Measurements from ENCODE around the gene EGFLAM. TPM values are rescaled to one million over a fixed set of nuclear protein-coding genes. Genes with fewer than 3 reads are reported as not detected.
A peak's percentile ranks its signal among the peaks of the same experiment; 100 is the strongest.

EGFLAM gene
- total and polyA plus RNA-seq, 9 of the 15 experiments (the other 6 are each of a cell fraction or from before 2014, with no cell fraction given), result 0.09 to 2.5 (median 1.0) TPM

DNA sequence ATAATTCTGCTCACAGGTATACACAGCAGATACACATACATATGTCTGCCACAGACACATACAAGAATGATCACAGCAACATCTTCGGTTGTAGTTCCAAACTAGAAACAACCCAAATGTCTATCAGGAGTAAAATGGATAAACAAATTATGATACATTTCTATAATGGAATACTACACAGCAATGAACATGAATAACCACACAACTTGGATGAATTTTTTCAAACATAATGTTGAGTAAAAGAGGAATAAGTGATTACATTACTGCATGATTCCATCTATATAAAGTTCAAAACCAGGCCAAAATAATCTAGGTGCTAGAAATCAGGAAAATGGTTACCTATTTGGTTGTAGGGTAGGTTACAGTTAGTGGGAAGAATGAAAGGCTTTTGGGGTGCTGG is 4.6 kb upstream of the EGFLAM start:
- peaks cover 17 to 24% of the 10 kb centered on the region in 2 experiments; a peak in 4 of 5 replicates for H3K27me3 ChIP-seq (ENCODE audit: control insufficient read depth in 2 of 2, insufficient read depth in 2 of 2, low read length in 2 of 2)
- CTCF ChIA-PET (ENCODE audit: low intra/inter-chr PET ratio), result no interaction called here

DNA sequence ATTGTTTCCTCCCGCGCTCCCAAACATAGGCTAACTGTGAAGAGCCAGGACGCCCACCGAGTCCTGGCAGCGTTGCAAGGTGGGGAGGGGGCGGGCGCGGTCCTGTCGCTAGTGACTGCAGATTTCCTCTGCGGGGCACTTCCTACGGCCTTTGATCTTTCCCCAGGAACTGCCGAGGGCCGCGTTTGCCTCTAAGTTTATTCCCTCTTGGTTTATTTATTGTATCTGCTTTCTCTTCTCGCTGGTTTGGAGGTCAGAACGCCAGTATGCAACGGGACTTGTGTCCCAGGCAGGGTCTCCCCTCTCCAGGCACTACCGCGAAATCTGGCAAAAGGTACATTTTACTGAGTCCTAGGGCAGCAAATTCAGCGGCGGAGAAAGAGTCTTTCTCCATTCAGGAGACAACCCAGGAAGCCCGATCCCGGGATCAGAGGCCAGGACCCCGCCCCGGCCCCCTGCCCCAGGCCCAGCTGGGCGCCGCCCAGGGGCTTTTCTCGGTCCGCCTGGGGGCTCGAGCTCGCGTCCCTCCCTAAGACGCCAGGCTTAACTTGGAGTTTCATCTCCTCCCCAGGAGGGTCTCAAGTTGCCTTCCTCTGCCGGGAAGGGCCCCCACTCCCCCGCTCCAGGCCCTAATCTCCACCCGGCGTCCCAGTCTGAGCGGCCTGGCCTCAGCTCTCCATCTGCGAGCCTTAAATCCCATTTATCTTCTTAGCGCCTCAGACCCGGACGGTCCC is 884 bp upstream of the EGFLAM start:
- WGBS (ENCODE audit: insufficient coverage, low coverage, missing lambda C conversion rate), result 11% methylated on average over 41 of the region's 42 CpGs
- ATAC-seq (no peak), FAIRE-seq (no peak), DNase-seq (ENCODE audit: extremely low read depth in 1 of 4, low spot score in 3 of 4) (no peak)
- POLR2A ChIA-PET, result interaction anchor here (1.0 to 1.3 kb wide), 2 partner anchors 12 to 35 kb away, joined by 3 read pairs; no protein-coding TSS in a partner anchor
- peaks cover 0 to 10% of the 10 kb centered on the region in 2 experiments; a peak in 2 of 5 replicates for H3K4me1 ChIP-seq (replicated peaks in 1 of 2; ENCODE audit: control insufficient read depth in 2 of 2, insufficient read depth in 2 of 2, low read length in 2 of 2)
- no peaks in the 10 kb centered on the region for H3K79me2 ChIP-seq (ENCODE audit: control insufficient read depth, insufficient read depth, low read length)
- peaks cover 29 to 45% of the 10 kb centered on the region in 2 experiments; a peak in 4 of 5 replicates for H3K27me3 ChIP-seq (ENCODE audit: control insufficient read depth in 2 of 2, insufficient read depth in 2 of 2, low read length in 2 of 2)
- intact Hi-C loops (cut with micrococcal nuclease), result no loop called here
- H3K4me3 ChIP-seq, result no peak overlapping the region
- no peaks in the 10 kb centered on the region for H4K20me1 ChIP-seq (replicated peaks; ENCODE audit: control insufficient read depth, insufficient read depth, low read length)
- no peak overlapping the region for H3K4me2 ChIP-seq (ENCODE audit: insufficient read depth, low read length)
- no peak overlapping the region for H3K9ac ChIP-seq (ENCODE audit: insufficient read depth in 1 of 2, low read depth in 2 of 2, low read length in 2 of 2)
- H2AFZ ChIP-seq (ENCODE audit: low read depth, low read length), result no peak overlapping the region
- no peak overlapping the region for H3K27ac ChIP-seq (ENCODE audit: extremely low read depth, low read depth, low read length)
- H3K36me3 ChIP-seq (ENCODE audit: control insufficient read depth, insufficient read depth, low read length), result no peaks in the 10 kb centered on the region
- in situ Hi-C loops (cut with MboI), result no loop called here
- no peaks in the 10 kb centered on the region for H3K9me3 ChIP-seq (replicated peaks; ENCODE audit: control insufficient read depth, insufficient read depth, low read depth, low read length)
- no peaks in the 10 kb centered on the region for H3K9me1 ChIP-seq (ENCODE audit: control insufficient read depth, insufficient read depth, low read length)
- CTCF ChIA-PET (ENCODE audit: low intra/inter-chr PET ratio), result no interaction called here
- no TSS peak for BruUV-seq (replicated peaks)
- TF ChIP-seq, protein P1, sequence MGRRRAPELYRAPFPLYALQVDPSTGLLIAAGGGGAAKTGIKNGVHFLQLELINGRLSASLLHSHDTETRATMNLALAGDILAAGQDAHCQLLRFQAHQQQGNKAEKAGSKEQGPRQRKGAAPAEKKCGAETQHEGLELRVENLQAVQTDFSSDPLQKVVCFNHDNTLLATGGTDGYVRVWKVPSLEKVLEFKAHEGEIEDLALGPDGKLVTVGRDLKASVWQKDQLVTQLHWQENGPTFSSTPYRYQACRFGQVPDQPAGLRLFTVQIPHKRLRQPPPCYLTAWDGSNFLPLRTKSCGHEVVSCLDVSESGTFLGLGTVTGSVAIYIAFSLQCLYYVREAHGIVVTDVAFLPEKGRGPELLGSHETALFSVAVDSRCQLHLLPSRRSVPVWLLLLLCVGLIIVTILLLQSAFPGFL (CRISPR knock-in tag; IDR thresholded peaks at IDR 0.05), result no peak
- TF ChIP-seq MEIS2 (IDR thresholded peaks at IDR 0.05; ENCODE audit: partially characterized antibody) (no peak), ZBTB8A (IDR thresholded peaks at IDR 0.05; ENCODE audit: partially characterized antibody) (no peak), NCOA2 (IDR thresholded peaks at IDR 0.05; ENCODE audit: partially characterized antibody in 2 of 2) (no peak), XRCC4 (IDR thresholded peaks at IDR 0.05; ENCODE audit: extremely low read depth, insufficient read depth, insufficient read length) (no peak), SOX6 (IDR thresholded peaks at IDR 0.05) (no peak)
- TF ChIP-seq, protein P2, sequence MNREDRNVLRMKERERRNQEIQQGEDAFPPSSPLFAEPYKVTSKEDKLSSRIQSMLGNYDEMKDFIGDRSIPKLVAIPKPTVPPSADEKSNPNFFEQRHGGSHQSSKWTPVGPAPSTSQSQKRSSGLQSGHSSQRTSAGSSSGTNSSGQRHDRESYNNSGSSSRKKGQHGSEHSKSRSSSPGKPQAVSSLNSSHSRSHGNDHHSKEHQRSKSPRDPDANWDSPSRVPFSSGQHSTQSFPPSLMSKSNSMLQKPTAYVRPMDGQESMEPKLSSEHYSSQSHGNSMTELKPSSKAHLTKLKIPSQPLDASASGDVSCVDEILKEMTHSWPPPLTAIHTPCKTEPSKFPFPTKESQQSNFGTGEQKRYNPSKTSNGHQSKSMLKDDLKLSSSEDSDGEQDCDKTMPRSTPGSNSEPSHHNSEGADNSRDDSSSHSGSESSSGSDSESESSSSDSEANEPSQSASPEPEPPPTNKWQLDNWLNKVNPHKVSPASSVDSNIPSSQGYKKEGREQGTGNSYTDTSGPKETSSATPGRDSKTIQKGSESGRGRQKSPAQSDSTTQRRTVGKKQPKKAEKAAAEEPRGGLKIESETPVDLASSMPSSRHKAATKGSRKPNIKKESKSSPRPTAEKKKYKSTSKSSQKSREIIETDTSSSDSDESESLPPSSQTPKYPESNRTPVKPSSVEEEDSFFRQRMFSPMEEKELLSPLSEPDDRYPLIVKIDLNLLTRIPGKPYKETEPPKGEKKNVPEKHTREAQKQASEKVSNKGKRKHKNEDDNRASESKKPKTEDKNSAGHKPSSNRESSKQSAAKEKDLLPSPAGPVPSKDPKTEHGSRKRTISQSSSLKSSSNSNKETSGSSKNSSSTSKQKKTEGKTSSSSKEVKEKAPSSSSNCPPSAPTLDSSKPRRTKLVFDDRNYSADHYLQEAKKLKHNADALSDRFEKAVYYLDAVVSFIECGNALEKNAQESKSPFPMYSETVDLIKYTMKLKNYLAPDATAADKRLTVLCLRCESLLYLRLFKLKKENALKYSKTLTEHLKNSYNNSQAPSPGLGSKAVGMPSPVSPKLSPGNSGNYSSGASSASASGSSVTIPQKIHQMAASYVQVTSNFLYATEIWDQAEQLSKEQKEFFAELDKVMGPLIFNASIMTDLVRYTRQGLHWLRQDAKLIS (CRISPR knock-in tag; IDR thresholded peaks at IDR 0.05), result no peak

More for the DNA sequence above, 4.6 kb upstream of the EGFLAM start:
- no TSS peak for BruUV-seq (replicated peaks)
- H3K79me2 ChIP-seq (ENCODE audit: control insufficient read depth, insufficient read depth, low read length), result no peaks in the 10 kb centered on the region
- in situ Hi-C loops (cut with MboI), result no loop called here
- H3K36me3 ChIP-seq (ENCODE audit: control insufficient read depth, insufficient read depth, low read length), result no peaks in the 10 kb centered on the region
- POLR2A ChIA-PET, result no interaction called here
- no peaks in the 10 kb centered on the region for H3K9me3 ChIP-seq (replicated peaks; ENCODE audit: control insufficient read depth, insufficient read depth, low read depth, low read length)
- no peaks in the 10 kb centered on the region for H4K20me1 ChIP-seq (replicated peaks; ENCODE audit: control insufficient read depth, insufficient read depth, low read length)
- DNase-seq (ENCODE audit: extremely low read depth in 1 of 4, low spot score in 3 of 4) (no peak), ATAC-seq (no peak), FAIRE-seq (peak; percentile 40)
- H3K4me3 ChIP-seq, result no peak overlapping the region
- H3K9ac ChIP-seq (ENCODE audit: insufficient read depth in 1 of 2, low read depth in 2 of 2, low read length in 2 of 2), result no peak overlapping the region
- intact Hi-C loops (cut with micrococcal nuclease), result no loop called here
- WGBS (ENCODE audit: insufficient coverage, low coverage, missing lambda C conversion rate), result 0% methylated on average over 1 of the region's 1 CpG
- peaks cover 0 to 9% of the 10 kb centered on the region in 2 experiments; a peak in 2 of 5 replicates for H3K4me1 ChIP-seq (replicated peaks in 1 of 2; ENCODE audit: control insufficient read depth in 2 of 2, insufficient read depth in 2 of 2, low read length in 2 of 2)
- TF ChIP-seq RBM25 (IDR thresholded peaks at IDR 0.05; ENCODE audit: low read depth, low read length, severe bottlenecking), result peak; percentile 64
- TF ChIP-seq FOXJ3 (CRISPR knock-in tag; IDR thresholded peaks at IDR 0.05), result no peak
- TF ChIP-seq ZNF146 (CRISPR knock-in tag; IDR thresholded peaks at IDR 0.05; ENCODE audit: unreplicated experiment), result peak; percentile 52
- TF ChIP-seq KAT7 (CRISPR knock-in tag; IDR thresholded peaks at IDR 0.05; ENCODE audit: borderline replicate concordance), result no peak
- no peak overlapping the region for H3K4me2 ChIP-seq (ENCODE audit: insufficient read depth, low read length)
- no peak overlapping the region for H3K27ac ChIP-seq (ENCODE audit: extremely low read depth, low read depth, low read length)
- H3K9me1 ChIP-seq (ENCODE audit: control insufficient read depth, insufficient read depth, low read length), result no peaks in the 10 kb centered on the region
- no peak overlapping the region for H2AFZ ChIP-seq (ENCODE audit: low read depth, low read length)

All from K562 (cell line).